ENCODE data around the gene ELOA. TPM values are rescaled to one million over a fixed set of nuclear protein-coding genes. Genes with fewer than 3 reads are reported as not detected.

Gene ELOA
- total and polyA plus RNA-seq, 9 of the 15 experiments (the other 6 are each of a cell fraction or from before 2014, with no cell fraction given), result 31.9 to 98.6 (median 61.3) TPM

DNA sequence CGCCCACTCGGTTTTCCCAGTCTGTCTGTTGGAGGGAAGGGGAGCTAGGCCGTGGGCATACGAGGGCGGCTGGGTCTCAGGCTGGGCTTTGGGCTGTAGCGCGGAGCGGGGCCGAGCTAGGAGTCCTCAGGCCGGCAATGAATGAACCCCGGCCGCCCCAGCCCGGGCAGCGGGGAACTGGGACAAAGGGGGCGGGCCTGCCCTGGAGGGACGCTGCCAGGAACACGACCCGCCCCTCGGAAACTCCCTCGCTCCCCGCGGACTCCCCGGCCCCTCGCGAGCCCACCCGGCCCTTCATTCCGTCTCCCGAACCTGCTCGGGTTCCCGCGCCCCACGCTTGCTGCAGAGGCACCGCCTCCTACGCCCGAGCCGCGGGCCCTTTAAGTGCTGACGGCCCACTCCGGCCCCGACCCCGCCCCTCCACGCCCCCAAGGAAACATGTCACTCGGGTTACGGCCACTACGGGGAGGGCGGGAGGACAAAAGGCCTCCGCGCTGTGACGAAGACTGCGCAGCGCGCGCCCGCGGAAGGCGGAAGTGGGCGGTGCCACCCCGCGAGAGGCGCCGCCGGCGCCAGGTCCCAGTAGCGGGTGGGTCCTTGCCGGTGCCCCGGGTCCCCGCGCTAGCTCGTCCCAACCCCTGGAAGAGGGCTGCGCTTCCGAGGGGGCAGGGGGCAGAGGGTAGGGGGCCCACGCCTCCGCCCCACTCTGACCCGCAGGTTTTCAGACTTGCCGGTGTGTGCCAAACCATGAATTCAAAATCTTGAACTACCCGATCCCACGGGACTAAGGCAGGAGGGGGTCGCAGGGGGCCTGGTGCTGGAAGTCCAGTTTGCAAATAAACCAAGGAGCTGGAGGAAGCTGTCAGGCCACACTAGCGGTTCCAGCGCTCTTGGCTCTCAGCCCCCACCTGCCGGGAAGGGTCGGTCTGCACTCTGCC is 57.4 kb downstream of the ELOA start, which contains the start of gene GALE (continued):
- TF ChIP-seq ZNF143 (CRISPR knock-in tag; IDR thresholded peaks at IDR 0.05), result no peak
- no peak for TF ChIP-seq CCAR2 (IDR thresholded peaks at IDR 0.05; ENCODE audit: low read depth, low read length)
- no peak; the same call in none of the 2 replicates for TF ChIP-seq PHB (CRISPR knock-in tag; IDR thresholded peaks at IDR 0.05)
- no peak for TF ChIP-seq GABPB2 (CRISPR knock-in tag; conservative IDR thresholded peaks at IDR 0.05)
- TF ChIP-seq, protein P1, sequence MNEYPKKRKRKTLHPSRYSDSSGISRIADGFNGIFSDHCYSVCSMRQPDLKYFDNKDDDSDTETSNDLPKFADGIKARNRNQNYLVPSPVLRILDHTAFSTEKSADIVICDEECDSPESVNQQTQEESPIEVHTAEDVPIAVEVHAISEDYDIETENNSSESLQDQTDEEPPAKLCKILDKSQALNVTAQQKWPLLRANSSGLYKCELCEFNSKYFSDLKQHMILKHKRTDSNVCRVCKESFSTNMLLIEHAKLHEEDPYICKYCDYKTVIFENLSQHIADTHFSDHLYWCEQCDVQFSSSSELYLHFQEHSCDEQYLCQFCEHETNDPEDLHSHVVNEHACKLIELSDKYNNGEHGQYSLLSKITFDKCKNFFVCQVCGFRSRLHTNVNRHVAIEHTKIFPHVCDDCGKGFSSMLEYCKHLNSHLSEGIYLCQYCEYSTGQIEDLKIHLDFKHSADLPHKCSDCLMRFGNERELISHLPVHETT (CRISPR knock-in tag; conservative IDR thresholded peaks at IDR 0.05 in 1 of 2, IDR thresholded peaks at IDR 0.05 in 1 of 2), result peak in 1 of 2 experiments; percentile 80; a peak in 2 of 4 replicates
- TF ChIP-seq ZNF444 (CRISPR knock-in tag; IDR thresholded peaks at IDR 0.05), result no peak
- no peak for TF ChIP-seq SMARCA5 (IDR thresholded peaks at IDR 0.05)
- TF ChIP-seq PHB2 (IDR thresholded peaks at IDR 0.05; ENCODE audit: low read depth), result no peak
- no peak for TF ChIP-seq ARNT (IDR thresholded peaks at IDR 0.05)
- no peak for TF ChIP-seq NR4A1 (CRISPR knock-in tag; IDR thresholded peaks at IDR 0.05)
- no peak for TF ChIP-seq NR4A1 (tag; IDR thresholded peaks at IDR 0.05)
- TF ChIP-seq NFATC3 (IDR thresholded peaks at IDR 0.05), result no peak
- TF ChIP-seq RFX1 (IDR thresholded peaks at IDR 0.05), result no peak; the same call in 1 of the 2 replicates
- no peak; the same call in 1 of the 2 replicates for TF ChIP-seq CTBP1 (IDR thresholded peaks at IDR 0.05; ENCODE audit: borderline replicate concordance)
- TF ChIP-seq, protein P2, sequence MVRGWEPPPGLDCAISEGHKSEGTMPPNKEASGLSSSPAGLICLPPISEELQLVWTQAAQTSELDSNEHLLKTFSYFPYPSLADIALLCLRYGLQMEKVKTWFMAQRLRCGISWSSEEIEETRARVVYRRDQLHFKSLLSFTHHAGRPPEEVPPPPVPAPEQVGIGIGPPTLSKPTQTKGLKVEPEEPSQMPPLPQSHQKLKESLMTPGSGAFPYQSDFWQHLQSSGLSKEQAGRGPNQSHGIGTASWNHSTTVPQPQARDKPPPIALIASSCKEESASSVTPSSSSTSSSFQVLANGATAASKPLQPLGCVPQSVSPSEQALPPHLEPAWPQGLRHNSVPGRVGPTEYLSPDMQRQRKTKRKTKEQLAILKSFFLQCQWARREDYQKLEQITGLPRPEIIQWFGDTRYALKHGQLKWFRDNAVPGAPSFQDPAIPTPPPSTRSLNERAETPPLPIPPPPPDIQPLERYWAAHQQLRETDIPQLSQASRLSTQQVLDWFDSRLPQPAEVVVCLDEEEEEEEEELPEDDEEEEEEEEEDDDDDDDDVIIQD (CRISPR knock-in tag; IDR thresholded peaks at IDR 0.05), result peak; percentile 57
- TF ChIP-seq SMC3 (conservative IDR thresholded peaks at IDR 0.05; ENCODE audit: insufficient read depth, low read depth, low read length), result no peak; the same call in 1 of the 2 replicates
- no peak for TF ChIP-seq NFE2 (IDR thresholded peaks at IDR 0.05; ENCODE audit: low read depth)
- no peak for TF ChIP-seq RHOXF2B (CRISPR knock-in tag; conservative IDR thresholded peaks at IDR 0.05)
- peak in 2 of 3 experiments; percentile 50 to 63 for TF ChIP-seq YY1 (IDR thresholded peaks at IDR 0.05; ENCODE audit: borderline replicate concordance in 1 of 3, control insufficient read depth in 1 of 3, extremely low read depth in 1 of 3, insufficient read depth in 3 of 3, insufficient read length in 1 of 3, insufficient replicate concordance in 2 of 3, low read depth in 1 of 3, low read length in 2 of 3)
- no peak for TF ChIP-seq NELFE (IDR thresholded peaks at IDR 0.05; ENCODE audit: insufficient read depth, insufficient read length)
- no peak for TF ChIP-seq BRCA1 (IDR thresholded peaks at IDR 0.05)
- TF ChIP-seq BRCA1 (CRISPR knock-in tag; IDR thresholded peaks at IDR 0.05), result 0 out of 2 replicates have a peak, but pooled peaks have one; percentile 25
- no peak for TF ChIP-seq ZFPM2 (CRISPR knock-in tag; IDR thresholded peaks at IDR 0.05)
- TF ChIP-seq, protein P3, sequence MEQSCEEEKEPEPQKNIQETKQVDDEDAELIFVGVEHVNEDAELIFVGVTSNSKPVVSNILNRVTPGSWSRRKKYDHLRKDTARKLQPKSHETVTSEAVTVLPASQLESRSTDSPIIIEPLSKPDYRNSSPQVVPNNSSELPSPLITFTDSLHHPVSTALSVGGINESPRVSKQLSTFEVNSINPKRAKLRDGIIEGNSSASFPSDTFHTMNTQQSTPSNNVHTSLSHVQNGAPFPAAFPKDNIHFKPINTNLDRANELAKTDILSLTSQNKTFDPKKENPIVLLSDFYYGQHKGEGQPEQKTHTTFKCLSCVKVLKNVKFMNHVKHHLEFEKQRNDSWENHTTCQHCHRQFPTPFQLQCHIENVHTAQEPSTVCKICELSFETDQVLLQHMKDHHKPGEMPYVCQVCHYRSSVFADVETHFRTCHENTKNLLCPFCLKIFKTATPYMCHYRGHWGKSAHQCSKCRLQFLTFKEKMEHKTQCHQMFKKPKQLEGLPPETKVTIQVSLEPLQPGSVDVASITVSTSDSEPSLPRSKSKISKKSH (CRISPR knock-in tag; IDR thresholded peaks at IDR 0.05), result no peak
- no peak for TF ChIP-seq MEF2A (IDR thresholded peaks at IDR 0.05; ENCODE audit: control insufficient read depth, low read depth, low read length)

All from K562 (cell line).